Tibial artery (tissue), 4 donors: ENCODE results near the gene ENOX2.
A peak's percentile ranks its signal among the peaks of the same experiment; 100 is the strongest.

Experiments used
- DNase-seq, 2 donors: peaks; one replicate each; pipeline ENCODE4 v3.0.0-alpha.2; 2019
- H3K27ac ChIP-seq, 2 donors: fragments of 200-600 bp; sonication (generic) in 1 of 2; 1 replicate in 1 of 2; 2 replicates in 1 of 2; pipeline ENCODE4 v1.5.1; 2018 to 2019; ENCODE audit warnings: mild to moderate bottlenecking in 1 of 2
- H3K27me3 ChIP-seq, 2 donors: fragments of 200-600 bp; sonication (generic) in 1 of 2; one replicate each; pipeline versions ENCODE4 v1.5.1 to v1.6.0; 2016 to 2019
- H3K36me3 ChIP-seq, 3 donors: fragments of 200-600 bp; sonication (generic) in 2 of 3; one replicate each; pipeline ENCODE4 v1.5.1; 2016 to 2019; ENCODE audit warnings: mild to moderate bottlenecking in 2 of 3
- H3K4me1 ChIP-seq, 4 donors: fragments of 200-600 bp; sonication (generic) in 2 of 4; 1 replicate in 3 of 4; 2 replicates in 1 of 4; pipeline ENCODE4 v1.5.1; 2016 to 2019
- H3K4me3 ChIP-seq, 2 donors: fragments of 200-600 bp; sonication (generic) in 1 of 2; 1 replicate in 1 of 2; 2 replicates in 1 of 2; pipeline ENCODE4 v1.5.1; 2018 to 2019; ENCODE audit warnings: mild to moderate bottlenecking in 2 of 2
- H3K9me3 ChIP-seq, 3 donors: fragments of 200-600 bp; sonication (generic) in 1 of 3; one replicate each; pipeline ENCODE4 v1.5.1; 2016 to 2019
- intact Hi-C: fragments of 100-400 bp; cut with DNase I; formaldehyde crosslinking; loops from one replicate; pipeline ENCODE4 v1.15.0; 2023; ENCODE audit warnings: low total_unique reads
- TF ChIP-seq, protein P1 (sequence below), 2 experiments: fragments of 200-600 bp in 1 of 2; fragments of 450-650 bp in 1 of 2; IDR thresholded peaks; one replicate each; pipeline ENCODE4 v1.5.1; 2017 to 2019; ENCODE audit warnings: antibody characterized with exemption in 2 of 2, mild to moderate bottlenecking in 1 of 2, moderate library complexity in 1 of 2

The ENOX2 gene

GRCh38 chrX:130885996-130886395, 17.0 kb downstream of the ENOX2 start:
- Histone ChIP-seq H3K4me1 (peaks cover 0 to 36% (median 3%) of the 10 kb centered on the region in 4 donors), H3K9me3 (no peaks in the 10 kb centered on the region), H3K4me3 (peak overlapping the region; percentile 33 to 40), H3K36me3 (no peaks in the 10 kb centered on the region), H3K27ac (peak overlapping the region; percentile 65 to 67), H3K27me3 (no peaks in the 10 kb centered on the region)
- DNase-seq, result no peak
- intact Hi-C loops, result no loop called here
- TF ChIP-seq, protein P1, sequence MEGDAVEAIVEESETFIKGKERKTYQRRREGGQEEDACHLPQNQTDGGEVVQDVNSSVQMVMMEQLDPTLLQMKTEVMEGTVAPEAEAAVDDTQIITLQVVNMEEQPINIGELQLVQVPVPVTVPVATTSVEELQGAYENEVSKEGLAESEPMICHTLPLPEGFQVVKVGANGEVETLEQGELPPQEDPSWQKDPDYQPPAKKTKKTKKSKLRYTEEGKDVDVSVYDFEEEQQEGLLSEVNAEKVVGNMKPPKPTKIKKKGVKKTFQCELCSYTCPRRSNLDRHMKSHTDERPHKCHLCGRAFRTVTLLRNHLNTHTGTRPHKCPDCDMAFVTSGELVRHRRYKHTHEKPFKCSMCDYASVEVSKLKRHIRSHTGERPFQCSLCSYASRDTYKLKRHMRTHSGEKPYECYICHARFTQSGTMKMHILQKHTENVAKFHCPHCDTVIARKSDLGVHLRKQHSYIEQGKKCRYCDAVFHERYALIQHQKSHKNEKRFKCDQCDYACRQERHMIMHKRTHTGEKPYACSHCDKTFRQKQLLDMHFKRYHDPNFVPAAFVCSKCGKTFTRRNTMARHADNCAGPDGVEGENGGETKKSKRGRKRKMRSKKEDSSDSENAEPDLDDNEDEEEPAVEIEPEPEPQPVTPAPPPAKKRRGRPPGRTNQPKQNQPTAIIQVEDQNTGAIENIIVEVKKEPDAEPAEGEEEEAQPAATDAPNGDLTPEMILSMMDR (IDR thresholded peaks at IDR 0.05), result no peak

DNA sequence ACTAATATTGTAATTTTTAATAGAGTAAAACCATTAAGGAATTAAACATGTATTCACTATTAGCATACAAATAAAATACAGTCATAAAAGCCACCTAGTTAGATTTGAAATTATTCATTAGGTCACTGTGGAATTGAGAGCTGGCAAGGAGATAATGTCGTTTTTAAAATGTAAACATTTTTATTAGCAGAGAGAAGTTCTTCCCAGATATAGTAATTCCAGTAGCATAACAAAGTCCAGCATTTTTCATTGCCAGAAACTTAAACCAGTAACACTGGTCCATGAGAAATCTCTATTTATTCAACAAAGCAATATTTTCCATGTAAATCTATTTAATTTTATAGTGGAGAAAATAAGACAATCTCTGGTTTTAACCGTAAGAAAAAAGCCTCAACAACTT, 17.5 kb downstream of the ENOX2 start:
- intact Hi-C loops, result no loop called here
- no peak for DNase-seq
- H3K36me3 ChIP-seq, result no peaks in the 10 kb centered on the region
- peak overlapping the region; percentile 33 to 40 for H3K4me3 ChIP-seq
- TF ChIP-seq, protein P1 (IDR thresholded peaks at IDR 0.05), result no peak
- H3K27me3 ChIP-seq, result no peaks in the 10 kb centered on the region
- no peaks in the 10 kb centered on the region for H3K9me3 ChIP-seq
- H3K27ac ChIP-seq, result peak overlapping the region; percentile 65 to 67
- peaks cover 0 to 36% (median 3%) of the 10 kb centered on the region in 4 donors for H3K4me1 ChIP-seq

GRCh38 chrX:130884627-130885026, 18.4 kb downstream of the ENOX2 start:
- no peaks in the 10 kb centered on the region for H3K27me3 ChIP-seq
- H3K36me3 ChIP-seq, result no peaks in the 10 kb centered on the region
- no peaks in the 10 kb centered on the region for H3K9me3 ChIP-seq
- peak overlapping the region; percentile 65 to 67 for H3K27ac ChIP-seq
- no peak for DNase-seq
- peaks cover 0 to 37% (median under 1%) of the 10 kb centered on the region in 4 donors for H3K4me1 ChIP-seq
- H3K4me3 ChIP-seq, result no peak overlapping the region
- TF ChIP-seq, protein P1 (IDR thresholded peaks at IDR 0.05), result no peak
- intact Hi-C loops, result no loop called here

DNA sequence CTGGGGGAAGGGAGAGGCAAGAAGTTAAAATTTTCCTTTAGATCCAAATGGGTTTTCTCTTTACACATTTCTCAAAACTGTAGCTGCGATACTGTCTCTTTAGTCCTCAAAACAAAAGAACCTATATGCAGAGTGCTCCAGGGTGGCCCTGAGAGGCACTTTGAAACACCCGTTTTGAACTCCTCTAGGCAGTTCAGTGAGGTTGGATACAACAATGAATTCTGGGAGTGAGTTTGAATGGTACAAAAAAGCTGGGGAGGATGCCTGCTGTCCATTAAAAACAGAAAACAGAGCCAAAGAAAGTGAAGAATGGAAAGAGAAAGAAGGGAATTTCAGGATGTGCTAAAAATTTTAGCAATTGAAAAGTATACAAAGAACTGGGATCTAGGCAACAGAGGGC, 23.1 kb downstream of the ENOX2 start:
- Histone ChIP-seq H3K27me3 (no peaks in the 10 kb centered on the region), H3K4me3 (no peak overlapping the region), H3K27ac (peak overlapping the region in 1 of 2 donors; percentile 34), H3K9me3 (no peaks in the 10 kb centered on the region), H3K36me3 (no peaks in the 10 kb centered on the region), H3K4me1 (peaks cover 0 to 60% (median 0%) of the 10 kb centered on the region in 4 donors)
- TF ChIP-seq, protein P1 (IDR thresholded peaks at IDR 0.05), result no peak
- DNase-seq, result no peak
- intact Hi-C loops, result no loop called here

DNA sequence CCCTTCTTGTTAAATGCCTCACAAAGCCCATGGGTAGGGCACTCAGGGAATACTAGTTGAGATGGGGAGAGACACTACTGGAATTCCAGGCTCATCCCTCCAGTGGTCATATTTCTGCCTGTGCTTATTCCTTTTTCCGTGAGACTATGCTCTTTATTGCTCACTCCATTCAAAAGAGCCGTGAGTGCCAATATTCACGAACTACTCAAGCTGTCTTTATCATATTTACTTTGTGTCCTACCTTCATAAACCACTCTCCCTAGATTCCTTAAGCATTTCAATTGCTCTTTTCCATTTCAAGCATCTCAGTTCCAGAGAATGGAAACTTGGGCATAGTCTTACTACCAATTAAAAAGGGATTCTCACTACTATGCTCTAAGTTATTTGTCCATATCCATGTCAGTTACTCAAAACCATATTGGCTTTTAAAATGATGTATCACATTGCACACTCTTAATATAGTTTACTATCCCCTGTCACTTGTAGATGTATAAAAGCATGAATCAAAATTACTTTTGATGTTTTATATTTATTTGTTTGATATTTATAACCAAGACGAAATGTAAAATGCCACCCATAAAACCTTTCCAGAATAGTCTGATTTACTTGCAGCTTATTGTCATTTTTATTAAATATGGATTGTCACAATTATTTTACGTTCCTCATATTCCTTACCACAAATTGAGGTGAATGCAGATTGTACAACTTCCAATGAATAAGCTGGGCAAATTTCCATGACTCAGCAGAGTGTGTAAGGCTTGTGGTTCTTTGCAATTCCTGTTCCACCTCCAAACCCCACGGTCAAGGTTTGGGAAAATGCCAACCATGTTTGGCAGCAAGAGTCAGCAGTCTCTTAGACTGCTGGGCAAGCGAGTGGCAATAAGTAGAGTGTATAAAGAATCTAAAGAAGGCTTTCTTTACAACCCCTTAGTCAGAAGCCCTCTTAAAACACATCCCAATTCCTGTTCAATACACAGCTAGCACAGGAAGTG, 24.4 kb downstream of the ENOX2 start:
- Histone ChIP-seq H3K36me3 (no peaks in the 10 kb centered on the region), H3K9me3 (no peaks in the 10 kb centered on the region), H3K4me1 (peaks cover 0 to 51% (median 0%) of the 10 kb centered on the region in 4 donors), H3K4me3 (no peak overlapping the region), H3K27me3 (no peaks in the 10 kb centered on the region), H3K27ac (peak overlapping the region; percentile 33 to 41)
- TF ChIP-seq, protein P1 (IDR thresholded peaks at IDR 0.05), result no peak
- peak; percentile 39 to 68 for DNase-seq
- intact Hi-C loops, result no loop called here
